ENCODE data around the gene PPP1R14B.
"Not testable (repeated sequence)": the region's sequence is repeated elsewhere in the genome, so short reads cannot be mapped to it uniquely, and the experiment has no call there.

The PPP1R14B gene

GRCh38 chr11:64260147-64260708 lies 13.5 kb upstream of the PPP1R14B start:
- no peak for DNase-seq (ENCODE audit: low read depth)

- no peak for DNase-seq (ENCODE audit: low read depth)
Measured at GRCh38 chr11:64259533-64260067, 12.9 kb upstream of the PPP1R14B start.

GRCh38 chr11:64258946-64259532 lies 12.3 kb upstream of the PPP1R14B start:
- no peak for DNase-seq (ENCODE audit: low read depth)

GRCh38 chr11:64258356-64258755 lies 11.6 kb upstream of the PPP1R14B start:
- DNase-seq (ENCODE audit: low read depth) = no peak

- DNase-seq (ENCODE audit: low read depth) = no peak
Measured at GRCh38 chr11:64256300-64256699, 9.6 kb upstream of the PPP1R14B start.

GRCh38 chr11:64255135-64256128 lies 8.7 kb upstream of the PPP1R14B start:
- DNase-seq (ENCODE audit: low read depth) = no peak

GRCh38 chr11:64254326-64254725 lies 7.6 kb upstream of the PPP1R14B start:
- DNase-seq (ENCODE audit: low read depth) = no peak

GRCh38 chr11:64253481-64253880 lies 6.7 kb upstream of the PPP1R14B start:
- DNase-seq (ENCODE audit: low read depth) = no peak

GRCh38 chr11:64253043-64253442 lies 6.3 kb upstream of the PPP1R14B start:
- no peak for DNase-seq (ENCODE audit: low read depth)

GRCh38 chr11:64252003-64252872 lies 5.5 kb upstream of the PPP1R14B start:
- no peak for DNase-seq (ENCODE audit: low read depth)

GRCh38 chr11:64251753-64252002 lies 4.9 kb upstream of the PPP1R14B start:
- no peak for DNase-seq (ENCODE audit: low read depth)

- no peak for DNase-seq (ENCODE audit: low read depth)
Measured at GRCh38 chr11:64251016-64251752, 4.4 kb upstream of the PPP1R14B start, which contains the start of gene PLCB3. Gene PLCB3 (plus strand): TSS chr11:64251530. CDS start chr11:64251650, 120 bp downstream.

- no peak for DNase-seq (ENCODE audit: low read depth)
Measured at GRCh38 chr11:64250415-64251015, 3.8 kb upstream of the PPP1R14B start.

- DNase-seq (ENCODE audit: low read depth) = no peak
Measured at GRCh38 chr11:64249563-64250414, 3.0 kb upstream of the PPP1R14B start.

GRCh38 chr11:64249038-64249437 lies 2.3 kb upstream of the PPP1R14B start:
- no peak for DNase-seq (ENCODE audit: low read depth)

- DNase-seq (ENCODE audit: low read depth) = no peak
Measured at GRCh38 chr11:64248578-64248977, 1.8 kb upstream of the PPP1R14B start.

- no peak for DNase-seq (ENCODE audit: low read depth)
Measured at GRCh38 chr11:64247729-64248531, 1.2 kb upstream of the PPP1R14B start.

GRCh38 chr11:64246621-64246870 lies 197 bp downstream of the PPP1R14B start:
- not testable (repeated sequence) for DNase-seq (ENCODE audit: low read depth)

All from fibroblast of the conjunctiva (primary cell).